ENCODE results near the gene TAMM41. TPM values are rescaled to one million over a fixed set of nuclear protein-coding genes. Genes with fewer than 3 reads are reported as not detected.

Gene TAMM41
- total and polyA plus RNA-seq, 10 donors = 10.4 to 33.9 (median 21.5) TPM

GRCh38 chr3:11820531-11821041, 26.1 kb downstream of the TAMM41 start:
- Histone ChIP-seq H3K27me3 (replicated peaks in 1 of 7) (no peaks in the 10 kb centered on the region), H3K4me3 (no peak overlapping the region), H3K27ac (no peak overlapping the region), H3K9me3 (no peaks in the 10 kb centered on the region), H3K36me3 (peaks cover 3 to 100% (median 48%) of the 10 kb centered on the region in 6 donors), H3K4me1 (no peaks in the 10 kb centered on the region)
- intact Hi-C loops (cut with DNase I; ENCODE audit: low total_unique reads) = no loop called here
- no peak for DNase-seq
- 62 to 92% (median 71%) methylated on average over 2 to 3 of the region's 3 CpGs for WGBS, 5 donors
- TF ChIP-seq POLR2AphosphoS5 (IDR thresholded peaks at IDR 0.05) (no peak), POLR2A (IDR thresholded peaks at IDR 0.05) (no peak), CTCF (IDR thresholded peaks at IDR 0.05 in 8 of 11, conservative IDR thresholded peaks at IDR 0.05 in 3 of 11) (no peak)

DNA sequence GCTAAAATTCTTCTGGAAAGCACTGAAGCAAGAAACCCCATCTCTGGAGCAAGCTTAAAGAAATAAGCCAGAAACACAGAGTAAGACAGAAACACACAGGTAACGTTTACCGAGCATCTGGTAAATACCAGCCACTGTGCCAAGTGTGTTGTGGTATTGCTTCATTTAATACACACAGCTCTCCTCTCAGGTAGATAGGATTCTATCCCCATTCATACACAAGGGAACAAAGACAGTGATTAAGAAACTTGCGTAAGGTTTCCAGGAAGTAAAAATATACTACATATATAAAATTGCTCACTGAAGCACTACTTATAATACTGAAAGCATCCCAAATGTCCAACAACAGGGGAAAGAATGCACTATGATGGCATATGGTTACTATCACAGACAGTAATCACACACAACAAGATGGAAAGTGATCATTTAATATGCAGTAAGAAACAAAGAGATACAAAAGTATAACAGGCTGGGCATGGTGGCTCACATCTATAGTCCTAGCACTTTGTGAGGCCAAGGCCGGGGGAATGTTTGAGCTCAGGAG, 27.5 kb downstream of the TAMM41 start:
- no peak overlapping the region for H3K4me3 ChIP-seq
- no peak overlapping the region for H3K27ac ChIP-seq
- H3K4me1 ChIP-seq = no peaks in the 10 kb centered on the region
- H3K27me3 ChIP-seq (replicated peaks in 1 of 7) = no peaks in the 10 kb centered on the region
- 93 to 96% (median 95%) methylated on average over 4 of the region's 4 CpGs for WGBS, 5 donors
- H3K36me3 ChIP-seq = peaks cover 6 to 100% (median 51%) of the 10 kb centered on the region in 6 donors
- TF ChIP-seq CTCF (IDR thresholded peaks at IDR 0.05 in 8 of 11, conservative IDR thresholded peaks at IDR 0.05 in 3 of 11) (no peak), POLR2AphosphoS5 (IDR thresholded peaks at IDR 0.05) (no peak), POLR2A (IDR thresholded peaks at IDR 0.05) (no peak)
- DNase-seq = no peak
- intact Hi-C loops (cut with DNase I; ENCODE audit: low total_unique reads) = no loop called here
- H3K9me3 ChIP-seq = no peaks in the 10 kb centered on the region

DNA sequence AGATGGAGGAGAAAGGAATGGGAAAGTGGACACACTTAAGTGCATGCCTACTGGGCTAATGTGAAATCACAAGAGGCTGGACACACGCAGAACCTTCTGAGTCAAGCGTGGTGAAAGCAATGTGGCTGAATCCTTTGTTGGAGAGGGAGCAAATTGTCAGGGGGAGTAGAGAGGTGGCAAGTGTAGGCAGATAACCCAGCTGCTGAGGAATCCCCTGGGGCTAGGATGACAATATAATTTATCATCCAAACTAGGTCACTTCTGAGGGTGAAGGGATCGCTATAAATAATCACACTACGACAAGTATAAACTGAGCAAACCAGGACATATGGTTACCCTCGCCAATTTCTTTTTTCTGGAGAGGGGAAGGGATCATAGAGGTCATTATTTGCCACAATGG, 28.7 kb downstream of the TAMM41 start:
- TF ChIP-seq CTCF (IDR thresholded peaks at IDR 0.05 in 8 of 11, conservative IDR thresholded peaks at IDR 0.05 in 3 of 11) (no peak), POLR2AphosphoS5 (IDR thresholded peaks at IDR 0.05) (no peak), POLR2A (IDR thresholded peaks at IDR 0.05) (no peak)
- H3K27me3 ChIP-seq (replicated peaks in 1 of 7) = no peaks in the 10 kb centered on the region
- no peak for DNase-seq
- no peaks in the 10 kb centered on the region for H3K4me1 ChIP-seq
- H3K9me3 ChIP-seq = no peaks in the 10 kb centered on the region
- intact Hi-C loops (cut with DNase I; ENCODE audit: low total_unique reads) = no loop called here
- 84 to 89% (median 85%) methylated on average over 5 of the region's 5 CpGs for WGBS, 5 donors
- H3K27ac ChIP-seq = no peak overlapping the region
- H3K4me3 ChIP-seq = no peak overlapping the region
- peaks cover 6 to 100% (median 56%) of the 10 kb centered on the region in 6 donors for H3K36me3 ChIP-seq

DNA sequence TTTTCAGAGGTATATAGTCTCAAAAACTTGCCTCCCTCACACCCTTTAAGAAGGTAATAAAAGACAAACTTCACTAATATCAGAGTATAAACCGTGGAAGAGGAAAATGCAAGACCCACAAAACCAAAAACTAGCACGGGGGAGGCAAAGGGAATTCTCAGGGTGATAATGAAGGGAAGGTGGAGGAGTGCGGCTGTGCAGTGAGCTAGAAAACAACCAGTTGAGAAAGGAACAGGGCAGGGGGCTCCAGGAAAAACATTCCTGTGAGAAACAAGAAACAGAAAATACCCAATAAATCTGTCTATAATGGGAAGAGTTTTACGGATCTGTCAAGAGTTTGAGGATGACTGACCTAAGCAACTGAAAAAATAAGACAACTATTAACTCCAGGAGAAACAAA, 31.6 kb downstream of the TAMM41 start:
- H3K27me3 ChIP-seq (replicated peaks in 1 of 7) = no peaks in the 10 kb centered on the region
- TF ChIP-seq POLR2AphosphoS5 (IDR thresholded peaks at IDR 0.05) (no peak), POLR2A (IDR thresholded peaks at IDR 0.05) (no peak), CTCF (IDR thresholded peaks at IDR 0.05 in 8 of 11, conservative IDR thresholded peaks at IDR 0.05 in 3 of 11) (no peak)
- H3K4me1 ChIP-seq = no peaks in the 10 kb centered on the region
- H3K9me3 ChIP-seq = no peaks in the 10 kb centered on the region
- no peak overlapping the region for H3K4me3 ChIP-seq
- H3K36me3 ChIP-seq = peaks cover 3 to 98% (median 47%) of the 10 kb centered on the region in 6 donors
- no peak overlapping the region for H3K27ac ChIP-seq
- intact Hi-C loops (cut with DNase I; ENCODE audit: low total_unique reads) = no loop called here
- WGBS, 5 donors = 88 to 95% (median 91%) methylated on average over 4 of the region's 4 CpGs
- no peak for DNase-seq
